Stimulated activated naive CD4-positive, alpha-beta T cell (primary cell): ENCODE data around the gene METTL22.

ENCODE experiments used
- DNase-seq, 6 experiments: peaks; one replicate each; lab custom pipeline; 2025; lab: John Stamatoyannopoulos, UW

The METTL22 gene

GRCh38 chr16:8694795-8695728 lies 73.6 kb downstream of the METTL22 start:
- DNase-seq, result no peak

GRCh38 chr16:8696880-8697279 lies 75.4 kb downstream of the METTL22 start:
- no peak for DNase-seq

- no peak for DNase-seq
Measured at GRCh38 chr16:8697965-8698364, 76.5 kb downstream of the METTL22 start.
